Nephron progenitor cell (in vitro differentiated cells): ENCODE data around the gene LCA5.

Experiments
- DNase-seq: peaks from one replicate; pipeline ENCODE4 v3.0.0; 2021
- H3K27ac Mint-ChIP-seq: 2 replicates; pipeline ENCODE4 v1.8.0; 2021; ENCODE audit warnings: mild to moderate bottlenecking, moderate library complexity, mixed read lengths
- H3K27me3 Mint-ChIP-seq: 2 replicates; pipeline ENCODE4 v1.8.0; 2021; ENCODE audit warnings: mild to moderate bottlenecking, low read depth, mixed read lengths; ENCODE audit not compliant: poor library complexity
- H3K36me3 Mint-ChIP-seq: 2 replicates; pipeline ENCODE4 v1.8.0; 2021; ENCODE audit warnings: low read depth, mixed read lengths
- H3K4me1 Mint-ChIP-seq: 2 replicates; pipeline ENCODE4 v1.8.0; 2021; ENCODE audit warnings: mixed read lengths
- H3K4me3 Mint-ChIP-seq: 2 replicates; pipeline ENCODE4 v1.8.0; 2021; ENCODE audit warnings: mild to moderate bottlenecking, moderate library complexity, mixed read lengths
- H3K9me3 Mint-ChIP-seq: 2 replicates; pipeline ENCODE4 v1.8.0; 2021; ENCODE audit warnings: mild to moderate bottlenecking, moderate library complexity, mixed read lengths
- CTCF ChIP-seq: fragments of 200-600 bp; sonication (generic); IDR thresholded peaks from 2 replicates; pipeline ENCODE4 v1.5.0; 2021; ENCODE audit warnings: antibody characterized with exemption

Gene LCA5

GRCh38 chr6:79557673-79558467 is 20.6 kb upstream of the LCA5 start:
- Mint-ChIP-seq H3K4me3 (no peak overlapping the region), H3K4me1 (no peaks in the 10 kb centered on the region), H3K9me3 (no peaks in the 10 kb centered on the region), H3K27me3 (no peaks in the 10 kb centered on the region), H3K27ac (no peak overlapping the region), H3K36me3 (peaks cover 26% of the 10 kb centered on the region)
- no peak for DNase-seq
- no peak for TF ChIP-seq CTCF

- TF ChIP-seq CTCF: no peak
- no peaks in the 10 kb centered on the region for H3K27me3 Mint-ChIP-seq
Observed at GRCh38 chr6:79554305-79554704, 17.1 kb upstream of the LCA5 start.

GRCh38 chr6:79551401-79551800 is 14.2 kb upstream of the LCA5 start:
- TF ChIP-seq CTCF: no peak
- Mint-ChIP-seq H3K9me3 (no peaks in the 10 kb centered on the region), H3K4me3 (no peak overlapping the region), H3K27me3 (no peaks in the 10 kb centered on the region), H3K4me1 (peaks cover 1% of the 10 kb centered on the region), H3K27ac (no peak overlapping the region), H3K36me3 (peaks cover 36% of the 10 kb centered on the region)
- DNase-seq: no peak

More at GRCh38 chr6:79554305-79554704, 17.1 kb upstream of the LCA5 start:
- DNase-seq: no peak
- no peaks in the 10 kb centered on the region for H3K4me1 Mint-ChIP-seq
- peaks cover 21% of the 10 kb centered on the region for H3K36me3 Mint-ChIP-seq
- H3K27ac Mint-ChIP-seq: no peak overlapping the region
- H3K9me3 Mint-ChIP-seq: no peaks in the 10 kb centered on the region
- H3K4me3 Mint-ChIP-seq: no peak overlapping the region

- Mint-ChIP-seq H3K4me3 (no peak overlapping the region), H3K36me3 (peaks cover 43% of the 10 kb centered on the region), H3K27me3 (no peaks in the 10 kb centered on the region), H3K27ac (no peak overlapping the region), H3K9me3 (no peaks in the 10 kb centered on the region), H3K4me1 (peaks cover 32% of the 10 kb centered on the region)
- TF ChIP-seq CTCF: no peak
- no peak for DNase-seq
Observed at GRCh38 chr6:79548304-79548703, 11.1 kb upstream of the LCA5 start.

GRCh38 chr6:79546186-79546585 is 9.0 kb upstream of the LCA5 start:
- no peak overlapping the region for H3K4me3 Mint-ChIP-seq
- peaks cover 34% of the 10 kb centered on the region for H3K4me1 Mint-ChIP-seq
- no peak for DNase-seq
- no peaks in the 10 kb centered on the region for H3K9me3 Mint-ChIP-seq
- no peak for TF ChIP-seq CTCF
- no peaks in the 10 kb centered on the region for H3K27me3 Mint-ChIP-seq
- H3K36me3 Mint-ChIP-seq: peaks cover 52% of the 10 kb centered on the region
- peak overlapping the region; percentile 35 for H3K27ac Mint-ChIP-seq

GRCh38 chr6:79544939-79545450 is 7.8 kb upstream of the LCA5 start:
- no peaks in the 10 kb centered on the region for H3K9me3 Mint-ChIP-seq
- peak overlapping the region; percentile 24 for H3K27ac Mint-ChIP-seq

More at GRCh38 chr6:79544939-79545450, 7.8 kb upstream of the LCA5 start:
- TF ChIP-seq CTCF: peak; percentile 47
- peak overlapping the region; percentile 73 for H3K4me3 Mint-ChIP-seq
- H3K4me1 Mint-ChIP-seq: peaks cover 34% of the 10 kb centered on the region
- DNase-seq: peak; percentile 52
- H3K36me3 Mint-ChIP-seq: peaks cover 51% of the 10 kb centered on the region
- H3K27me3 Mint-ChIP-seq: peaks cover 2% of the 10 kb centered on the region
